ENCODE results near the gene TNRC6B.

The TNRC6B gene

DNA sequence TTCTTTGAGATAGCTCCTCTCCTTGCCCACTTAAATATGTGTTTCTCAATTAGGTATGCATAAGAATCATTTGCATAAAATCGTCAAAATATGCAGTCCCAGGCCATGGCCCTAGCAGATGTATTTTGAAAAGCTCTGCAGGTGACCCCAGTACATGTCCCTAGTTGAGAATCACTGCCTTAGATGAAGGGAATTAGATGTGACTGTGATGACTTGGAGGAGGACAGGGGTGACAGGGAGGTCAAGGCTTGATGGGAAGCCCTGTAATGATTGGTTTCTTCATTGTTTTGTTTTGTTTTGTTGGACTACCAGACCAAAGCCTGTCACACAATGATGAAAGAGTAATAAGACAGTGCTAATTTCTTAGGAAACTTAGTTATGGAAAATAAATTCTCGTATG is 74.4 kb downstream of the TNRC6B start:
- no peak for TF ChIP-seq EZH2phosphoT487 (IDR thresholded peaks at IDR 0.05; ENCODE audit: low read depth)
- TF ChIP-seq, protein P1, sequence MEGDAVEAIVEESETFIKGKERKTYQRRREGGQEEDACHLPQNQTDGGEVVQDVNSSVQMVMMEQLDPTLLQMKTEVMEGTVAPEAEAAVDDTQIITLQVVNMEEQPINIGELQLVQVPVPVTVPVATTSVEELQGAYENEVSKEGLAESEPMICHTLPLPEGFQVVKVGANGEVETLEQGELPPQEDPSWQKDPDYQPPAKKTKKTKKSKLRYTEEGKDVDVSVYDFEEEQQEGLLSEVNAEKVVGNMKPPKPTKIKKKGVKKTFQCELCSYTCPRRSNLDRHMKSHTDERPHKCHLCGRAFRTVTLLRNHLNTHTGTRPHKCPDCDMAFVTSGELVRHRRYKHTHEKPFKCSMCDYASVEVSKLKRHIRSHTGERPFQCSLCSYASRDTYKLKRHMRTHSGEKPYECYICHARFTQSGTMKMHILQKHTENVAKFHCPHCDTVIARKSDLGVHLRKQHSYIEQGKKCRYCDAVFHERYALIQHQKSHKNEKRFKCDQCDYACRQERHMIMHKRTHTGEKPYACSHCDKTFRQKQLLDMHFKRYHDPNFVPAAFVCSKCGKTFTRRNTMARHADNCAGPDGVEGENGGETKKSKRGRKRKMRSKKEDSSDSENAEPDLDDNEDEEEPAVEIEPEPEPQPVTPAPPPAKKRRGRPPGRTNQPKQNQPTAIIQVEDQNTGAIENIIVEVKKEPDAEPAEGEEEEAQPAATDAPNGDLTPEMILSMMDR (IDR thresholded peaks at IDR 0.05; ENCODE audit: low read depth, low read length), result no peak
- no peaks in the 10 kb centered on the region for H3K9me3 ChIP-seq (ENCODE audit: insufficient read depth, low read length)

DNA sequence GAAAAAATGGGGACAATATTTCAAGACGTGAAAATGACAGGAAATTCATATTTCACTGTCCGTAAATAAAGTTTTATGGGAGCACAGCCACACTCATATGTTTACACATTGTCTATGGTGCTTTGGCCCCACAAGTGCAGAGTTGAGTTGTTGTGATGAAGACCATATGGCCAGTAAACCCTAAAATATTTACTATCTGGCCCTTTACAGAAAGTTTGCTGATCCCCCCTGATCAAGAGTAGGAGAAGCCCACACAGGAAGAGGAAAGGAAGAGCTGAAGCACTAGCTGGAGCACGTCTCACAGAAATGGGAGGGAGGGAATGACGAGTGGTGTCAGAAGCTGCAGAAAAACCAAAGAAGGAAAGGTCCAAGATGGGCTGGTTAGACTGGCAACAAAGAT is 78.8 kb downstream of the TNRC6B start:
- H3K4me3 ChIP-seq (ENCODE audit: low read length), result no peak overlapping the region
- H3K4me1 ChIP-seq (ENCODE audit: low read length), result no peaks in the 10 kb centered on the region; the same call in 1 of the 2 replicates
- no peaks in the 10 kb centered on the region for H3K27me3 ChIP-seq (ENCODE audit: low read depth, low read length)
- peaks cover 2% of the 10 kb centered on the region for H3K36me3 ChIP-seq (replicated peaks; ENCODE audit: low read depth, low read length)
- H3K9me3 ChIP-seq (ENCODE audit: insufficient read depth, low read length), result no peaks in the 10 kb centered on the region
- no peak overlapping the region for H3K27ac ChIP-seq (ENCODE audit: low read length)
- H4K20me1 ChIP-seq (ENCODE audit: insufficient read depth, low read length), result peaks cover 29% of the 10 kb centered on the region
- no peak overlapping the region for H3K9ac ChIP-seq (ENCODE audit: low read length)
- no peaks in the 10 kb centered on the region for H3K79me2 ChIP-seq (ENCODE audit: low read length)
- no peak for TF ChIP-seq EZH2phosphoT487 (IDR thresholded peaks at IDR 0.05; ENCODE audit: low read depth)
- TF ChIP-seq, protein P1 (IDR thresholded peaks at IDR 0.05; ENCODE audit: low read depth, low read length), result no peak
- H2AFZ ChIP-seq (ENCODE audit: low read depth, low read length), result no peak overlapping the region
- H3K4me2 ChIP-seq (ENCODE audit: low read length), result no peak overlapping the region

More for the DNA sequence above, 74.4 kb downstream of the TNRC6B start:
- no peaks in the 10 kb centered on the region for H3K36me3 ChIP-seq (replicated peaks; ENCODE audit: low read depth, low read length)
- no peaks in the 10 kb centered on the region for H3K27me3 ChIP-seq (ENCODE audit: low read depth, low read length)
- H3K9ac ChIP-seq (ENCODE audit: low read length), result no peak overlapping the region
- no peak overlapping the region for H3K4me3 ChIP-seq (ENCODE audit: low read length)
- peaks cover 21% of the 10 kb centered on the region for H3K4me1 ChIP-seq (ENCODE audit: low read length)
- peaks cover 7% of the 10 kb centered on the region for H3K79me2 ChIP-seq (ENCODE audit: low read length)
- no peak overlapping the region for H3K4me2 ChIP-seq (ENCODE audit: low read length)
- peaks cover 46% of the 10 kb centered on the region; the same call in 1 of the 2 replicates for H4K20me1 ChIP-seq (ENCODE audit: insufficient read depth, low read length)
- no peak overlapping the region for H3K27ac ChIP-seq (ENCODE audit: low read length)
- no peak overlapping the region for H2AFZ ChIP-seq (ENCODE audit: low read depth, low read length)

DNA sequence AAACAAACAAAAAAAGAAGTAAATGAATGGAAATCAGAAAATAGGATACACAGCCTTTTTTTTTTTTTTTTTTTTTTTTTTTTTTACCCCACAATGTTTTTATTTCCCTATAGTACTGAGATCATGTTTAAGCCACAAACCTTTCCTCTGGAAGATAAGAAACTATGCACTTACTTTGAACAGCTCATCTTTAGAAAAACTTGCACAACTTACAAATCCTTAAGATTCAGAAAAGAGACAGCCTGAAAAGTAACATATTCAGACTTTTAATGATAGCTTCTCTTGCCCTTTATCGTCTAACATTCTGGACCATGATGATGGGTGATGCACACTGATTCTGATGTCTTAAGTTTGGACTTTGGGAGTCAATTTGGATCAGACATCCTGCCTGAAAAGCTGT is 80.3 kb downstream of the TNRC6B start:
- H3K27me3 ChIP-seq (ENCODE audit: low read depth, low read length), result no peaks in the 10 kb centered on the region
- no peaks in the 10 kb centered on the region for H3K79me2 ChIP-seq (ENCODE audit: low read length)
- no peaks in the 10 kb centered on the region for H3K9me3 ChIP-seq (ENCODE audit: insufficient read depth, low read length)
- H2AFZ ChIP-seq (ENCODE audit: low read depth, low read length), result no peak overlapping the region
- H4K20me1 ChIP-seq (ENCODE audit: insufficient read depth, low read length), result peaks cover 29% of the 10 kb centered on the region
- TF ChIP-seq, protein P1 (IDR thresholded peaks at IDR 0.05; ENCODE audit: low read depth, low read length), result no peak
- no peak for TF ChIP-seq EZH2phosphoT487 (IDR thresholded peaks at IDR 0.05; ENCODE audit: low read depth)
- H3K9ac ChIP-seq (ENCODE audit: low read length), result no peak overlapping the region
- no peak overlapping the region for H3K27ac ChIP-seq (ENCODE audit: low read length)
- peaks cover 9% of the 10 kb centered on the region for H3K36me3 ChIP-seq (replicated peaks; ENCODE audit: low read depth, low read length)
- H3K4me1 ChIP-seq (ENCODE audit: low read length), result no peaks in the 10 kb centered on the region
- no peak overlapping the region for H3K4me2 ChIP-seq (ENCODE audit: low read length)
- no peak overlapping the region for H3K4me3 ChIP-seq (ENCODE audit: low read length)

DNA sequence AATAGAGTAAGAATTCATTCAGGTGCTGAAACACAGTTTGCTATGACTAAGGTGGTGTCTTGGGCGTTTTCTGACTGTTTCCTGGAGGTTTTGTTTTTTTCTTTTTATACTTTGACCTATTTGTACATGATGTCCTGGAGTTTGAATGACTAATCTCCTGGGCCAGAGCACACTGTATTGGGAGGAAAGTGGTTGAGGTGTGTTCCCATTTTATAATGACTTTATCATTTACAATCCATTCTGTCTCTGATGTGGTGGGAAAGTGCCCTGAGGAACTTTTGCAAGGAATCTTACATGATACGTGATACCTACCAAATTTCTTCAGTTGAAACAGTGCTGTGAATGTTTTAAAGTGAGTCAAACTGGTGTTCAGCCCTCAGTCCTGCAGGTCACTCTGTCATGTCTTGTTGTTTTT is 80.8 kb downstream of the TNRC6B start:
- Histone ChIP-seq H3K4me2 (ENCODE audit: low read length) (no peak overlapping the region), H3K36me3 (replicated peaks; ENCODE audit: low read depth, low read length) (peaks cover 14% of the 10 kb centered on the region), H3K9me3 (ENCODE audit: insufficient read depth, low read length) (no peaks in the 10 kb centered on the region), H3K27ac (ENCODE audit: low read length) (no peak overlapping the region), H4K20me1 (ENCODE audit: insufficient read depth, low read length) (peaks cover 29% of the 10 kb centered on the region), H3K4me3 (ENCODE audit: low read length) (no peak overlapping the region), H3K4me1 (ENCODE audit: low read length) (no peaks in the 10 kb centered on the region), H3K79me2 (ENCODE audit: low read length) (no peaks in the 10 kb centered on the region), H3K9ac (ENCODE audit: low read length) (no peak overlapping the region), H2AFZ (ENCODE audit: low read depth, low read length) (no peak overlapping the region), H3K27me3 (ENCODE audit: low read depth, low read length) (no peaks in the 10 kb centered on the region)
- TF ChIP-seq, protein P1 (IDR thresholded peaks at IDR 0.05; ENCODE audit: low read depth, low read length), result no peak
- no peak for TF ChIP-seq EZH2phosphoT487 (IDR thresholded peaks at IDR 0.05; ENCODE audit: low read depth)
